GM12878 (cell line): ENCODE results near the gene HBA1. TPM values are rescaled to one million over a fixed set of nuclear protein-coding genes. Genes with fewer than 3 reads are reported as not detected.

Experiments
- ATAC-seq: fragments of 200-7000 bp; cut with Tn5 transposase; 3 replicates; pipeline ENCODE4 v1.9.1; 2020; ENCODE audit warnings: mild to moderate bottlenecking, moderate library complexity
- BruUV-seq: library from RNA; stranded (reverse); fragments of 400-500 nt; replicated peaks from 2 replicates; lab custom pipeline; 2021; lab: Mats Ljungman, UMichigan
- CTCF ChIA-PET: fragments of 300-600 bp; sonication (Branson Sonifier 250); formaldehyde crosslinking; extraction: SDS; loops from one replicate; lab custom pipeline; 2021; ENCODE audit warnings: inconsistent platforms; lab: Yijun Ruan, JAX
- POLR2A ChIA-PET: fragments of 350-600 bp; formaldehyde crosslinking; extraction: SDS; loops from one replicate; lab custom pipeline; 2021; ENCODE audit warnings: inconsistent platforms; lab: Charles Lee
- RAD21 ChIA-PET: fragments of 300-600 bp; sonication (Branson Sonifier 250); formaldehyde crosslinking; loops from one replicate; lab custom pipeline; 2023; ENCODE audit warnings: antibody characterized with exemption; ENCODE audit not compliant: unreplicated experiment; lab: Charles Lee
- SMC1A ChIA-PET: fragments of 300-600 bp; sonication (Branson Sonifier 250); formaldehyde crosslinking; loops from one replicate; lab custom pipeline; 2023; ENCODE audit not compliant: unreplicated experiment, uncharacterized antibody; lab: Charles Lee
- DNase-seq: peaks from one replicate; pipeline ENCODE4 v3.0.0-alpha.2; 2011; ENCODE audit warnings: low read depth, low spot score
- FAIRE-seq: peaks from 3 replicates; lab custom pipeline; 2011; peaks lifted over from hg19 to GRCh38; lab: Jason Lieb, UNC
- H2AFZ ChIP-seq: 2 replicates; pipeline ENCODE4 v1.6.0; 2011; ENCODE audit warnings: low read depth, low read length, control low read depth; ENCODE audit not compliant: control insufficient read depth
- H3K27ac ChIP-seq: 2 replicates; pipeline ENCODE4 v1.5.1; 2011; ENCODE audit warnings: control low read depth; ENCODE audit not compliant: control insufficient read depth, insufficient read depth
- H3K27me3 ChIP-seq, 2 experiments: replicated peaks in 1 of 2; 2 replicates each; pipeline versions ENCODE4 v1.6.0 to v1.6.1; 2011; ENCODE audit warnings: low read length in 1 of 2; ENCODE audit not compliant: control insufficient read depth in 2 of 2, insufficient read depth in 2 of 2
- H3K36me3 ChIP-seq, 2 experiments: 2 replicates each; pipeline ENCODE4 v1.5.1; 2011; ENCODE audit warnings: low read length in 1 of 2; ENCODE audit not compliant: control insufficient read depth in 2 of 2, insufficient read depth in 2 of 2
- H3K4me1 ChIP-seq: 2 replicates; pipeline ENCODE4 v1.6.1; 2011; ENCODE audit warnings: mild to moderate bottlenecking, low read length, moderate library complexity, mixed read lengths; ENCODE audit not compliant: control insufficient read depth, insufficient read depth
- H3K4me2 ChIP-seq: 2 replicates; pipeline ENCODE4 v1.6.0; 2011; ENCODE audit warnings: control low read depth; ENCODE audit not compliant: control insufficient read depth, insufficient read depth
- H3K4me3 ChIP-seq: fragments of 200-600 bp; sonication (generic); 2 replicates; pipeline ENCODE4 v1.5.1; 2016
- H3K79me2 ChIP-seq: 2 replicates; pipeline ENCODE4 v1.6.0; 2011; ENCODE audit warnings: low read length; ENCODE audit not compliant: control insufficient read depth, insufficient read depth
- H3K9ac ChIP-seq: 2 replicates; pipeline ENCODE4 v1.8.0; 2011; ENCODE audit warnings: low read length, control low read depth, mixed read lengths; ENCODE audit not compliant: control insufficient read depth, insufficient read depth
- H3K9me3 ChIP-seq: replicated peaks from 3 replicates; pipeline ENCODE4 v1.5.1; 2011; ENCODE audit warnings: mild to moderate bottlenecking, low read length; ENCODE audit not compliant: control insufficient read depth, insufficient read depth
- H4K20me1 ChIP-seq: 2 replicates; pipeline ENCODE4 v1.6.0; 2011; ENCODE audit not compliant: control insufficient read depth, insufficient read depth
- CBX5 ChIP-seq: sonication (generic); IDR thresholded peaks from 2 replicates; pipeline ENCODE4 v1.6.1; 2016; ENCODE audit warnings: low read depth, moderate library complexity, mild to moderate bottlenecking, inconsistent platforms
- HDAC2 ChIP-seq: fragments of 200-600 bp; sonication (generic); IDR thresholded peaks from 2 replicates; pipeline ENCODE4 v1.6.1; 2017
- IKZF1 ChIP-seq: fragments of 450-650 bp; conservative IDR thresholded peaks from 2 replicates; pipeline ENCODE4 v1.6.1; 2017; ENCODE audit warnings: antibody characterized with exemption, mild to moderate bottlenecking
- KAT2A ChIP-seq: conservative IDR thresholded peaks from 2 replicates; pipeline ENCODE4 v1.6.1; 2011; ENCODE audit warnings: low read depth, low read length; ENCODE audit not compliant: control insufficient read depth
- NR2C2 ChIP-seq: IDR thresholded peaks from 2 replicates; pipeline ENCODE4 v1.6.1; 2011; ENCODE audit warnings: borderline replicate concordance, low read depth; ENCODE audit not compliant: control insufficient read depth, insufficient read length
- PML ChIP-seq: IDR thresholded peaks from 2 replicates; pipeline ENCODE4 v1.6.1; 2012; ENCODE audit warnings: low read length, inconsistent platforms
- YY1 ChIP-seq: IDR thresholded peaks from 2 replicates; pipeline ENCODE4 v1.6.1; 2011; ENCODE audit warnings: low read depth, mild to moderate bottlenecking, low read length
- ZNF217 ChIP-seq: fragments of 450-650 bp; IDR thresholded peaks from 2 replicates; pipeline ENCODE4 v1.6.1; 2017; ENCODE audit warnings: antibody characterized with exemption, mild to moderate bottlenecking
- WGBS: methylation state at CpG from one replicate; pipeline ENCODE4 v1.1.6; 2016; ENCODE audit warnings: low lambda C conversion rate; ENCODE audit not compliant: insufficient replicate concordance, insufficient coverage; ENCODE audit errors: missing lambda C conversion rate; 5-methylcytosine and 5-hydroxymethylcytosine counted together
- in situ Hi-C: fragments of 300-500 bp; cut with MboI; formaldehyde crosslinking; loops from 9 replicates; pipeline ENCODE4 v1.14.3; 2018; ENCODE audit warnings: mixed read lengths
- intact Hi-C: fragments of 100-400 bp; cut with micrococcal nuclease; formaldehyde crosslinking; loops from one replicate; pipeline ENCODE4 v1.14.2; 2022; ENCODE audit not compliant: unreplicated experiment
- polyA plus RNA-seq, 11 experiments: library from polyadenylated mRNA; depleted of rRNA in 4 of 11; unstranded in 6 of 11; stranded (reverse) in 5 of 11; fragments of >200 nt; fragmentation: Nextera tagmentation in 4 of 11; fragmentation: Illumina TruSeq in 1 of 11; extraction: Ambion mirVana in 4 of 11; extraction: Trizol in 1 of 11; gene quantifications; 1 replicate in 1 of 11; 2 replicates in 10 of 11; pipeline versions ENCODE4 v1.2.1 to v1.2.3, GENCODE V29; 2011 to 2016; ENCODE audit warnings: inconsistent platforms in 2 of 11, missing spikeins in 2 of 11, low read depth in 1 of 11
- total RNA-seq, 4 experiments: library from RNA; depleted of rRNA in 3 of 4; stranded (reverse); fragments of >200 nt in 3 of 4; fragmentation: Illumina TruSeq in 1 of 4; extraction: Trizol in 1 of 4; gene quantifications; 2 replicates each; pipeline versions ENCODE4 v1.2.1 to v1.2.3, GENCODE V29; 2013 to 2021
- TF ChIP-seq, protein P1 (sequence below): fragments of 450-650 bp; IDR thresholded peaks from 2 replicates; pipeline ENCODE4 v1.6.1; 2017; ENCODE audit warnings: borderline replicate concordance
- TF ChIP-seq, protein P2 (sequence below): fragments of 450-650 bp; IDR thresholded peaks from 2 replicates; pipeline ENCODE4 v1.6.1; 2014; ENCODE audit warnings: mild to moderate bottlenecking
- TF ChIP-seq, protein P3 (sequence below): IDR thresholded peaks from 2 replicates; pipeline ENCODE4 v1.6.1; 2012; ENCODE audit warnings: low read depth, low read length, improper control_type of control experiment
- TF ChIP-seq, protein P4 (sequence below): fragments of 450-650 bp; formaldehyde crosslinking; IDR thresholded peaks from 2 replicates; pipeline ENCODE4 v1.5.0; 2022; ENCODE audit warnings: mild to moderate bottlenecking, missing genetic modification characterization

The HBA1 gene
- total and polyA plus RNA-seq, 10 of the 15 experiments (the other 5 are each of a cell fraction or from before 2014, with no cell fraction given) = 0.28 to 3.5 (median 0.83) TPM; not detected in 5

DNA sequence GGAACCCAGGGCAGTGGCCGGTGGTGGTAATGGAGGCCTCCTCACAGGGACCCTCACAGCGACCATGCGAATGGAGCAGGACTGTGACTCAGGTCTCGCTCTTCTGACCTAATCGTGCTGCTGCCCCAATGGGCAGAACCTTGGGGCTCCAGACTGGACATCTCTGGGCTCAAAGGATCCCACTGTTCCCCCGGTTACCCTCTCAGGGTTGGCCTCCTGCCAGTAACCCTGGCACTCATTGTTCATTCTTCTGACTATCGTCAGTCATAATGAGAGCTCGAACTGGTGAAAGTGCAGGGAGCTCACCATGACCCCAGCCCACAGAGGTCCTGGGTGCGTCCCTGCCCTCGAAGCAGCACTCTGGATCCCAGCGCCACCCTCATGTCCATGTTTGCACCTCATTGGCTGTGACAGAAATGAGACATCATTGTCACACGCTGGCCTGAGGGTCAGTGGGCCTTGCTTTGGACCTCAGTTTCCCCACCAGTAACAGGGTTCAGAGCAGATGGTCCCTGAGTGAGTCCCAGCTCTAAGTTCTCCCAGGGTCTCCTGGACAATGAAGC, 34.0 kb upstream of the HBA1 start:
- no peak for ATAC-seq
- no peak overlapping the region for H3K27ac ChIP-seq
- H3K36me3 ChIP-seq = no peaks in the 10 kb centered on the region
- POLR2A ChIA-PET = no interaction called here
- no peaks in the 10 kb centered on the region for H3K27me3 ChIP-seq
- no peaks in the 10 kb centered on the region for H4K20me1 ChIP-seq
- H3K4me1 ChIP-seq = no peaks in the 10 kb centered on the region
- 60% methylated on average over 11 of the region's 12 CpGs for WGBS
- CTCF ChIA-PET = interaction anchor here (0.9 kb wide), 1 partner anchor 17 kb away, joined by 3 read pairs; no protein-coding TSS in a partner anchor
- H3K4me3 ChIP-seq = no peak overlapping the region
- intact Hi-C loops (no loop called here), in situ Hi-C loops (no loop called here)
- peaks cover 6% of the 10 kb centered on the region for H3K79me2 ChIP-seq
- RAD21 ChIA-PET = no interaction called here
- no peak for DNase-seq
- SMC1A ChIA-PET = no interaction called here
- H3K9ac ChIP-seq = no peak overlapping the region
- no peak overlapping the region for H2AFZ ChIP-seq
- H3K4me2 ChIP-seq = no peak overlapping the region
- no peak for FAIRE-seq
- no TSS peak for BruUV-seq
- H3K9me3 ChIP-seq = no peaks in the 10 kb centered on the region
- TF ChIP-seq, protein P1, sequence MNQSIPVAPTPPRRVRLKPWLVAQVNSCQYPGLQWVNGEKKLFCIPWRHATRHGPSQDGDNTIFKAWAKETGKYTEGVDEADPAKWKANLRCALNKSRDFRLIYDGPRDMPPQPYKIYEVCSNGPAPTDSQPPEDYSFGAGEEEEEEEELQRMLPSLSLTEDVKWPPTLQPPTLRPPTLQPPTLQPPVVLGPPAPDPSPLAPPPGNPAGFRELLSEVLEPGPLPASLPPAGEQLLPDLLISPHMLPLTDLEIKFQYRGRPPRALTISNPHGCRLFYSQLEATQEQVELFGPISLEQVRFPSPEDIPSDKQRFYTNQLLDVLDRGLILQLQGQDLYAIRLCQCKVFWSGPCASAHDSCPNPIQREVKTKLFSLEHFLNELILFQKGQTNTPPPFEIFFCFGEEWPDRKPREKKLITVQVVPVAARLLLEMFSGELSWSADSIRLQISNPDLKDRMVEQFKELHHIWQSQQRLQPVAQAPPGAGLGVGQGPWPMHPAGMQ = no peak
- TF ChIP-seq, protein P2, sequence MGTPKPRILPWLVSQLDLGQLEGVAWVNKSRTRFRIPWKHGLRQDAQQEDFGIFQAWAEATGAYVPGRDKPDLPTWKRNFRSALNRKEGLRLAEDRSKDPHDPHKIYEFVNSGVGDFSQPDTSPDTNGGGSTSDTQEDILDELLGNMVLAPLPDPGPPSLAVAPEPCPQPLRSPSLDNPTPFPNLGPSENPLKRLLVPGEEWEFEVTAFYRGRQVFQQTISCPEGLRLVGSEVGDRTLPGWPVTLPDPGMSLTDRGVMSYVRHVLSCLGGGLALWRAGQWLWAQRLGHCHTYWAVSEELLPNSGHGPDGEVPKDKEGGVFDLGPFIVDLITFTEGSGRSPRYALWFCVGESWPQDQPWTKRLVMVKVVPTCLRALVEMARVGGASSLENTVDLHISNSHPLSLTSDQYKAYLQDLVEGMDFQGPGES = no peak
- TF ChIP-seq, protein P3, sequence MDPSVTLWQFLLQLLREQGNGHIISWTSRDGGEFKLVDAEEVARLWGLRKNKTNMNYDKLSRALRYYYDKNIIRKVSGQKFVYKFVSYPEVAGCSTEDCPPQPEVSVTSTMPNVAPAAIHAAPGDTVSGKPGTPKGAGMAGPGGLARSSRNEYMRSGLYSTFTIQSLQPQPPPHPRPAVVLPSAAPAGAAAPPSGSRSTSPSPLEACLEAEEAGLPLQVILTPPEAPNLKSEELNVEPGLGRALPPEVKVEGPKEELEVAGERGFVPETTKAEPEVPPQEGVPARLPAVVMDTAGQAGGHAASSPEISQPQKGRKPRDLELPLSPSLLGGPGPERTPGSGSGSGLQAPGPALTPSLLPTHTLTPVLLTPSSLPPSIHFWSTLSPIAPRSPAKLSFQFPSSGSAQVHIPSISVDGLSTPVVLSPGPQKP = no peak
- no peak for TF ChIP-seq ZNF217
- TF ChIP-seq IKZF1 = no peak
- TF ChIP-seq PML = no peak
- TF ChIP-seq HDAC2 = no peak
- no peak for TF ChIP-seq KAT2A
- no peak for TF ChIP-seq YY1
- no peak for TF ChIP-seq CBX5
- TF ChIP-seq NR2C2 = no peak
- TF ChIP-seq, protein P4, sequence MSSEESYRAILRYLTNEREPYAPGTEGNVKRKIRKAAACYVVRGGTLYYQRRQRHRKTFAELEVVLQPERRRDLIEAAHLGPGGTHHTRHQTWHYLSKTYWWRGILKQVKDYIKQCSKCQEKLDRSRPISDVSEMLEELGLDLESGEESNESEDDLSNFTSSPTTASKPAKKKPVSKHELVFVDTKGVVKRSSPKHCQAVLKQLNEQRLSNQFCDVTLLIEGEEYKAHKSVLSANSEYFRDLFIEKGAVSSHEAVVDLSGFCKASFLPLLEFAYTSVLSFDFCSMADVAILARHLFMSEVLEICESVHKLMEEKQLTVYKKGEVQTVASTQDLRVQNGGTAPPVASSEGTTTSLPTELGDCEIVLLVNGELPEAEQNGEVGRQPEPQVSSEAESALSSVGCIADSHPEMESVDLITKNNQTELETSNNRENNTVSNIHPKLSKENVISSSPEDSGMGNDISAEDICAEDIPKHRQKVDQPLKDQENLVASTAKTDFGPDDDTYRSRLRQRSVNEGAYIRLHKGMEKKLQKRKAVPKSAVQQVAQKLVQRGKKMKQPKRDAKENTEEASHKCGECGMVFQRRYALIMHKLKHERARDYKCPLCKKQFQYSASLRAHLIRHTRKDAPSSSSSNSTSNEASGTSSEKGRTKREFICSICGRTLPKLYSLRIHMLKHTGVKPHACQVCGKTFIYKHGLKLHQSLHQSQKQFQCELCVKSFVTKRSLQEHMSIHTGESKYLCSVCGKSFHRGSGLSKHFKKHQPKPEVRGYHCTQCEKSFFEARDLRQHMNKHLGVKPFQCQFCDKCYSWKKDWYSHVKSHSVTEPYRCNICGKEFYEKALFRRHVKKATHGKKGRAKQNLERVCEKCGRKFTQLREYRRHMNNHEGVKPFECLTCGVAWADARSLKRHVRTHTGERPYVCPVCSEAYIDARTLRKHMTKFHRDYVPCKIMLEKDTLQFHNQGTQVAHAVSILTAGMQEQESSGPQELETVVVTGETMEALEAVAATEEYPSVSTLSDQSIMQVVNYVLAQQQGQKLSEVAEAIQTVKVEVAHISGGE (CRISPR knock-in tag) = no peak
